T-cell (primary cell): ENCODE measurements around the gene PRPF6. TPM values are rescaled to one million over a fixed set of nuclear protein-coding genes. Genes with fewer than 3 reads are reported as not detected.

Source experiments
- ATAC-seq, 4 experiments: fragments of 200-7000 bp in 3 of 4; fragments of 150-1000 bp in 1 of 4; cut with Tn5 transposase; replicated peaks in 1 of 4; 1 replicate in 3 of 4; 2 replicates in 1 of 4; pipeline ENCODE4 v1.10.0; 2021; ENCODE audit warnings: moderate library complexity in 3 of 4, mild to moderate bottlenecking in 2 of 4, moderate number of reproducible peaks in 1 of 4
- CTCF ChIA-PET, 2 donors: fragments of 300-600 bp; sonication (Branson Sonifier 250); formaldehyde crosslinking; loops; one replicate each; lab custom pipeline; 2022; ENCODE audit warnings: antibody characterized with exemption in 2 of 2; lab: Charles Lee
- POLR2A ChIA-PET, 2 donors: fragments of 300-600 bp; sonication (Branson Sonifier 250); formaldehyde crosslinking; loops; one replicate each; lab custom pipeline; 2022; ENCODE audit warnings: antibody characterized with exemption in 2 of 2; lab: Charles Lee
- DNase-seq, 35 experiments: peaks; one replicate each; pipeline versions ENCODE4 v3.0.0 to v3.0.0-alpha.2; 2013 to 2023
- H3K27ac ChIP-seq: one replicate; pipeline ENCODE4 v1.5.1; 2013; ENCODE audit warnings: low read length
- H3K27me3 ChIP-seq, 2 experiments: replicated peaks in 1 of 2; 1 replicate in 1 of 2; 2 replicates in 1 of 2; pipeline versions ENCODE4 v1.6.1 to v1.7.0; 2013; ENCODE audit warnings: low read length in 1 of 2, mixed read lengths in 1 of 2; ENCODE audit not compliant: control insufficient read depth in 2 of 2, insufficient read depth in 2 of 2; ENCODE audit errors: extremely low read depth in 1 of 2
- H3K36me3 ChIP-seq, 2 donors: 1 replicate in 1 of 2; 2 replicates in 1 of 2; pipeline versions ENCODE4 v1.6.1 to v1.7.0; 2013; ENCODE audit warnings: low read length in 1 of 2; ENCODE audit not compliant: control insufficient read depth in 2 of 2, insufficient read depth in 1 of 2; ENCODE audit errors: extremely low read depth in 1 of 2
- H3K4me1 ChIP-seq, 2 experiments: 1 replicate in 1 of 2; 2 replicates in 1 of 2; pipeline versions ENCODE4 v1.6.1 to v1.7.0; 2013; ENCODE audit warnings: low read length in 2 of 2, mixed read lengths in 1 of 2; ENCODE audit not compliant: insufficient read depth in 2 of 2, control insufficient read depth in 1 of 2; ENCODE audit errors: extremely low read depth in 1 of 2
- H3K4me3 ChIP-seq, 2 donors: 1 replicate in 1 of 2; 2 replicates in 1 of 2; pipeline versions ENCODE4 v1.5.1 to v1.7.0; 2013; ENCODE audit warnings: mild to moderate bottlenecking in 2 of 2, low read length in 1 of 2, moderate library complexity in 1 of 2; ENCODE audit not compliant: control insufficient read depth in 1 of 2; ENCODE audit errors: extremely low read depth in 1 of 2
- H3K9me3 ChIP-seq: 2 replicates; pipeline ENCODE4 v1.7.0; 2013
- H3K27ac Mint-ChIP-seq, 2 donors: one replicate each; pipeline ENCODE4 v1.8.0; 2020 to 2021; ENCODE audit warnings: mild to moderate bottlenecking in 2 of 2, mixed read lengths in 2 of 2
- H3K27me3 Mint-ChIP-seq, 2 donors: one replicate each; pipeline ENCODE4 v1.8.0; 2021 to 2022; ENCODE audit warnings: mixed read lengths in 2 of 2
- H3K36me3 Mint-ChIP-seq: one replicate; pipeline ENCODE4 v1.8.0; 2021; ENCODE audit warnings: mixed read lengths
- H3K4me1 Mint-ChIP-seq, 3 donors: one replicate each; pipeline ENCODE4 v1.8.0; 2020 to 2022; ENCODE audit warnings: mixed read lengths in 3 of 3, mild to moderate bottlenecking in 1 of 3
- H3K4me3 Mint-ChIP-seq, 3 donors: one replicate each; pipeline ENCODE4 v1.8.0; 2020 to 2022; ENCODE audit warnings: mild to moderate bottlenecking in 3 of 3, mixed read lengths in 3 of 3, moderate library complexity in 3 of 3
- H3K9me3 Mint-ChIP-seq, 3 donors: one replicate each; pipeline ENCODE4 v1.8.0; 2020 to 2022; ENCODE audit warnings: mixed read lengths in 3 of 3
- WGBS: methylation state at CpG from one replicate; pipeline ENCODE4 v1.1.5; 2013; ENCODE audit warnings: missing lambda C conversion rate; ENCODE audit not compliant: insufficient coverage; 5-methylcytosine and 5-hydroxymethylcytosine counted together
- total RNA-seq, 35 experiments: library from RNA in 6 of 35; stranded (reverse) in 6 of 35; fragments of 120-200 nt in 1 of 35; gene quantifications; one replicate each; pipeline versions ENCODE4 v1.2.1 to v1.2.4 and lab custom pipeline; 2013 to 2026

PRPF6 gene
- total RNA-seq, 5 donors from 2014 or later (not counting 1 experiment from before 2014, with no cell fraction given), result 59.8 to 106 (median 83.5) TPM

DNA sequence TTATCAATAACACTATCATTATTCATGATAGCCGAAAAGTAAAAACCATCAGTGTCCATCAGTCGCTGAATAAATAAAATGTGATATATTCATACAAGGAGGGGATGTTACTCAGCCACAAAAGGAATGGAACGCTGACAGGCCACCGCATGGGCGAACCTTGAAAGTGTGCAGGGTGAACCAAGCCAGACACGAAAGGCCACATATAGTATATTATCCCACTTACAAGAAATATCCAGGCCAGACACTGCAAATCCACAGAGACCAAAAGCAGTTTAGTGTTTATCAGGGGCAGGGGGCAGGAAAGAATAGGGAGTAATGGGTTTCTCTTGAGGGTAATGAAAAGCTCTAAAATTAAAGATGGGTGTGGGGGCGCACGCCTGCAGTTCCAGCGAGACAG lies 62.8 kb downstream of the PRPF6 start:
- Mint-ChIP-seq H3K36me3 (no peaks in the 10 kb centered on the region), H3K27me3 (peaks cover 6 to 20% of the 10 kb centered on the region in 2 donors), H3K27ac (peak overlapping the region; percentile 68 to 91), H3K4me1 (peaks cover 39 to 59% (median 57%) of the 10 kb centered on the region in 3 donors), H3K4me3 (peak overlapping the region; percentile 46 to 73 (median 61)), H3K9me3 (no peaks in the 10 kb centered on the region)
- peaks cover 24 to 47% of the 10 kb centered on the region in 2 experiments for H3K4me1 ChIP-seq
- WGBS, result no CpG with 5 or more reads among the region's 9 CpGs
- no peaks in the 10 kb centered on the region for H3K36me3 ChIP-seq
- no peak overlapping the region for H3K27ac ChIP-seq
- no peak overlapping the region for H3K4me3 ChIP-seq
- ATAC-seq, result no peak
- peaks cover 0 to 54% of the 10 kb centered on the region in 2 experiments for H3K27me3 ChIP-seq
- ChIA-PET POLR2A (interaction anchor here (0.6 kb wide), 2 partner anchors 25 to 467 kb away, joined by 3 to 4 read pairs; no protein-coding TSS in a partner anchor), CTCF (interaction anchor here in 1 of 2 donors (0.7 kb wide), 1 partner anchor 1250 kb away, joined by 4 read pairs; no protein-coding TSS in a partner anchor)
- no peaks in the 10 kb centered on the region for H3K9me3 ChIP-seq
- no peak for DNase-seq

DNA sequence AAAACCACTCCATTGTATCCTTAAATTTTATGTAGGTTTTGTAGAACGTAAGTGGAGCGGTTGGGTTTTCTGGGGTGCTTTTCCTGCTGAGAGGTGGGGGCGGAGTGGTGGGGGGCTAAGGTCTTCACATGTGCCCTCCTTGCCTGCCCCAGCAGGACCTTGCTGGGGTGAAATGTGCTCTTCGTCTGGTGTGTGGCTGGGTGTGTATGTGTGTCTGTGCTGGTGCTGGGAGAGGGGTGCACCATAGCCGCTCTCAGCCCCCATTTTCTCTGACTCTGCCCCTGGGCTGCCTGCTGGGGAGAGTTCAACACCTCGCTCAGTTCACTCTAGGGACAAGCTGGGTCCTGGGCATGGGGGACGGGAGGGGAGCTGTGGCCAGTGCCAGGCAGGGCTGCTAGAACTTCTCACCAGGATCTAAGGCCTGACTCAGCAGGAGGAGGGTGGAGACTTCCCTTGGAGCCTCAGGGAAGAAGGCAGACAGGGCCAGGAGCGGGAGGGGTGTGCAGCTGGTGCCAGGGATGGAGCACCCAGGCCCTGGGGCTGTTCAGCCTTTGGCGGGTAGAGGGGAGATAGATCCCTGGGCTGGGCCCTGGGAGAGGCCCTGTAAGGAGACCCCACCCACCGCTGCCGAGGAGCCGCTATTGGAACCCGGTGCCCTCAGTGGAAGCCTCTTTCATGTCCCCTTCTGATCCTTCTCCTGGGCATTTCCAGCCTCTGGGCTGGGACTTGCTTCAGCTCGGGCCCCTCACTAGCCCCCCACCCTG lies 63.7 kb downstream of the PRPF6 start:
- Mint-ChIP-seq H3K4me3 (peak overlapping the region in 2 of 3 donors; percentile 31 to 35), H3K9me3 (no peaks in the 10 kb centered on the region), H3K27ac (peak overlapping the region; percentile 39 to 66), H3K27me3 (peaks cover 6 to 21% of the 10 kb centered on the region in 2 donors), H3K4me1 (peaks cover 36 to 54% (median 54%) of the 10 kb centered on the region in 3 donors), H3K36me3 (no peaks in the 10 kb centered on the region)
- ATAC-seq, result no peak
- Histone ChIP-seq H3K9me3 (no peaks in the 10 kb centered on the region), H3K27ac (no peak overlapping the region), H3K36me3 (no peaks in the 10 kb centered on the region), H3K4me3 (no peak overlapping the region), H3K27me3 (peaks cover 0 to 56% of the 10 kb centered on the region in 2 experiments), H3K4me1 (peaks cover 21 to 41% of the 10 kb centered on the region in 2 experiments)
- DNase-seq, result no peak
- ChIA-PET CTCF (no interaction called here), POLR2A (interaction anchor here in 1 of 2 donors (0.6 kb wide), 1 partner anchor 468 kb away, joined by 3 read pairs; no protein-coding TSS in a partner anchor)
- WGBS, result 82% methylated on average over 5 of the region's 14 CpGs

DNA sequence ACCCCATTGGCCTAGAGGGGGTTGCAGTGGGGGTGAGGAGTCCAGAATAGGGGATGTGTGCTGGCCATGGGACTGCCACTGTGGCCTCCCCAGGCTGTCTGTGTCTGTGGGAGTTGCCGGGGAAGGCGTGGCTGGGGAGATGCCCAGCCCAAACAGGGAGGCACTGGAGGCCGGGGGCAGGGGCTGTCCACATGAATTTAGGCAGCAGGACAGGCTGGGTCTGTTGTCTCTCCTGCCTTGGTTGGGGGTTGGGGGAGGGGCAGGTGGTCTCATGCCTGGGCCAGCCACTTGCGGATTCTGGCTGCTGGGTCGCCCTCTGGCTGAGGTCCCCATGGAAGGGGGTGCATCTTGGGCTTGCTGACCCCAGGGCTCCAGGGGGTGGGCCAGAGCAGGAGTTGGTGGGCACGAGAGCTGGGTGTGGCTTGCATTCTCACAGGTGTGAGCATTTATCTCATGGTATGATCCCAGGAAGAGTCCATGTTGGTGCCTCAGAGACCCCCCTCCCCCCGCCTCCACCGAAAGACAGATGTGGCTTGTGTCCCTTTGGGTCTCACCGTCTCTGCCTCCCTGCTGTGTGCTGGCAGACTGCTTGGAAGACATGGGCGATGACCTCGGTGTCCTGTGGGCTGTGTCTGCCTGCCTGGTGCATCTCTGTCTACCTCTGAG lies 64.5 kb downstream of the PRPF6 start:
- Histone ChIP-seq H3K27me3 (peaks cover 0 to 56% of the 10 kb centered on the region in 2 experiments), H3K36me3 (no peaks in the 10 kb centered on the region), H3K4me1 (peaks cover 19 to 40% of the 10 kb centered on the region in 2 experiments), H3K9me3 (no peaks in the 10 kb centered on the region), H3K27ac (no peak overlapping the region), H3K4me3 (no peak overlapping the region)
- peaks cover 28 to 49% (median 46%) of the 10 kb centered on the region in 3 donors for H3K4me1 Mint-ChIP-seq
- H3K27ac Mint-ChIP-seq, result peak overlapping the region; percentile 53 to 72
- 78% methylated on average over 10 of the region's 11 CpGs for WGBS
- H3K4me3 Mint-ChIP-seq, result no peak overlapping the region
- ATAC-seq (no peak), DNase-seq (no peak)
- no peaks in the 10 kb centered on the region for H3K9me3 Mint-ChIP-seq
- peaks cover 6 to 27% of the 10 kb centered on the region in 2 donors for H3K27me3 Mint-ChIP-seq
- ChIA-PET CTCF (no interaction called here), POLR2A (no interaction called here)
- H3K36me3 Mint-ChIP-seq, result no peaks in the 10 kb centered on the region

- ChIA-PET CTCF (interaction anchor here in 1 of 2 donors (0.6 kb wide), 1 partner anchor 28 kb away, joined by 10 read pairs; no protein-coding TSS in a partner anchor), POLR2A (no interaction called here)
- WGBS, result 94% methylated on average over 8 of the region's 8 CpGs
- Histone ChIP-seq H3K27me3 (peaks cover 0 to 60% of the 10 kb centered on the region in 2 experiments), H3K27ac (no peak overlapping the region), H3K9me3 (no peaks in the 10 kb centered on the region), H3K4me1 (peaks cover 10 to 28% of the 10 kb centered on the region in 2 experiments), H3K36me3 (no peaks in the 10 kb centered on the region), H3K4me3 (no peak overlapping the region)
- Mint-ChIP-seq H3K27me3 (peaks cover 6 to 37% of the 10 kb centered on the region in 2 donors), H3K4me1 (peaks cover 19 to 40% (median 39%) of the 10 kb centered on the region in 3 donors), H3K36me3 (no peaks in the 10 kb centered on the region), H3K4me3 (peak overlapping the region in 1 of 3 donors; percentile 55), H3K9me3 (no peaks in the 10 kb centered on the region), H3K27ac (peak overlapping the region in 1 of 2 donors; percentile 5)
- DNase-seq (no peak), ATAC-seq (no peak)
Measured at GRCh38 chr20:64047046-64047389, 66.1 kb downstream of the PRPF6 start.

DNA sequence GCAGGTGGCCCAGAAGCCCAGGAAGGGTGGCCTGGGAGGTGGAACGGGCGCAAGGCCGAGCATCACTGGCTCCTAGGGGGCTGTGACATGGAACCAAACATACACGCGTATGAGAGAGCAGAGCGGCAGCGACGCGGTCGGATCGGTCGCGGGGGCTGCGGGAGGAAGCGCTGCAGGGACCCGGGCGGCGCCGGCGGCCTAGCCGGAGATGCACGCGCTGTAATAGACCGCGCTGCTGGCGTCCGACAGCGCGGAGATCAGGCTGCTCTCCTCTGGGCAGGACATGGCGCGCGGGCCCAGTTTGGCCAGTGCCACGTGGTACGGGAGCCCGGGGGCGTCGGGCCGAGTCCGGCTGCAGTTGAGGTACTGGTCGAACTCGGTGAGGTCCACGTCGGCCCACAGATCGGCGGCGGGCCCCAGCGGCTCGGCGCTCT lies 67.1 kb downstream of the PRPF6 start:
- Mint-ChIP-seq H3K27ac (no peak overlapping the region), H3K9me3 (no peaks in the 10 kb centered on the region), H3K4me1 (peaks cover 17 to 39% (median 38%) of the 10 kb centered on the region in 3 donors), H3K4me3 (peak overlapping the region in 2 of 3 donors; percentile 28 to 57), H3K36me3 (no peaks in the 10 kb centered on the region), H3K27me3 (peaks cover 7 to 42% of the 10 kb centered on the region in 2 donors)
- ChIA-PET POLR2A (no interaction called here), CTCF (no interaction called here)
- peak in 2 of 4 experiments; percentile 33 to 34 for ATAC-seq
- peaks cover 9 to 23% of the 10 kb centered on the region in 2 experiments for H3K4me1 ChIP-seq
- DNase-seq, result no peak
- H3K36me3 ChIP-seq, result no peaks in the 10 kb centered on the region
- H3K9me3 ChIP-seq, result no peaks in the 10 kb centered on the region
- 41% methylated on average over 48 of the region's 49 CpGs for WGBS
- no peak overlapping the region for H3K27ac ChIP-seq
- H3K27me3 ChIP-seq, result peaks cover 0 to 68% of the 10 kb centered on the region in 2 experiments
- H3K4me3 ChIP-seq, result peak overlapping the region in 1 of 2 donors; percentile 17
